ENCODE data around the gene ZBTB42. TPM values are rescaled to one million over a fixed set of nuclear protein-coding genes. Genes with fewer than 3 reads are reported as not detected.

ZBTB42 gene
- polyA plus RNA-seq, 1 of the 3 experiments (the other 2 are of a cell fraction), result 3.1 TPM

- TF ChIP-seq, protein P1, sequence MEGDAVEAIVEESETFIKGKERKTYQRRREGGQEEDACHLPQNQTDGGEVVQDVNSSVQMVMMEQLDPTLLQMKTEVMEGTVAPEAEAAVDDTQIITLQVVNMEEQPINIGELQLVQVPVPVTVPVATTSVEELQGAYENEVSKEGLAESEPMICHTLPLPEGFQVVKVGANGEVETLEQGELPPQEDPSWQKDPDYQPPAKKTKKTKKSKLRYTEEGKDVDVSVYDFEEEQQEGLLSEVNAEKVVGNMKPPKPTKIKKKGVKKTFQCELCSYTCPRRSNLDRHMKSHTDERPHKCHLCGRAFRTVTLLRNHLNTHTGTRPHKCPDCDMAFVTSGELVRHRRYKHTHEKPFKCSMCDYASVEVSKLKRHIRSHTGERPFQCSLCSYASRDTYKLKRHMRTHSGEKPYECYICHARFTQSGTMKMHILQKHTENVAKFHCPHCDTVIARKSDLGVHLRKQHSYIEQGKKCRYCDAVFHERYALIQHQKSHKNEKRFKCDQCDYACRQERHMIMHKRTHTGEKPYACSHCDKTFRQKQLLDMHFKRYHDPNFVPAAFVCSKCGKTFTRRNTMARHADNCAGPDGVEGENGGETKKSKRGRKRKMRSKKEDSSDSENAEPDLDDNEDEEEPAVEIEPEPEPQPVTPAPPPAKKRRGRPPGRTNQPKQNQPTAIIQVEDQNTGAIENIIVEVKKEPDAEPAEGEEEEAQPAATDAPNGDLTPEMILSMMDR (IDR thresholded peaks at IDR 0.05), result no peak
- TF ChIP-seq ELF1 (IDR thresholded peaks at IDR 0.05), result no peak
- TF ChIP-seq RFX5 (IDR thresholded peaks at IDR 0.05; ENCODE audit: low read length), result no peak
- TF ChIP-seq FOXJ3 (CRISPR knock-in tag; IDR thresholded peaks at IDR 0.05), result no peak
- TF ChIP-seq JUND (IDR thresholded peaks at IDR 0.05), result no peak
- TF ChIP-seq IRF3 (IDR thresholded peaks at IDR 0.05; ENCODE audit: low read depth, low read length), result no peak
- TF ChIP-seq, protein P2, sequence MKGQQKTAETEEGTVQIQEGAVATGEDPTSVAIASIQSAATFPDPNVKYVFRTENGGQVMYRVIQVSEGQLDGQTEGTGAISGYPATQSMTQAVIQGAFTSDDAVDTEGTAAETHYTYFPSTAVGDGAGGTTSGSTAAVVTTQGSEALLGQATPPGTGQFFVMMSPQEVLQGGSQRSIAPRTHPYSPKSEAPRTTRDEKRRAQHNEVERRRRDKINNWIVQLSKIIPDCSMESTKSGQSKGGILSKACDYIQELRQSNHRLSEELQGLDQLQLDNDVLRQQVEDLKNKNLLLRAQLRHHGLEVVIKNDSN (IDR thresholded peaks at IDR 0.05; ENCODE audit: borderline replicate concordance, low read depth), result no peak
- TF ChIP-seq FOSL2 (IDR thresholded peaks at IDR 0.05; ENCODE audit: borderline replicate concordance, low read depth), result no peak
Observed at GRCh38 chr14:104788873-104789663, 11.8 kb upstream of the ZBTB42 start (continued).

DNA sequence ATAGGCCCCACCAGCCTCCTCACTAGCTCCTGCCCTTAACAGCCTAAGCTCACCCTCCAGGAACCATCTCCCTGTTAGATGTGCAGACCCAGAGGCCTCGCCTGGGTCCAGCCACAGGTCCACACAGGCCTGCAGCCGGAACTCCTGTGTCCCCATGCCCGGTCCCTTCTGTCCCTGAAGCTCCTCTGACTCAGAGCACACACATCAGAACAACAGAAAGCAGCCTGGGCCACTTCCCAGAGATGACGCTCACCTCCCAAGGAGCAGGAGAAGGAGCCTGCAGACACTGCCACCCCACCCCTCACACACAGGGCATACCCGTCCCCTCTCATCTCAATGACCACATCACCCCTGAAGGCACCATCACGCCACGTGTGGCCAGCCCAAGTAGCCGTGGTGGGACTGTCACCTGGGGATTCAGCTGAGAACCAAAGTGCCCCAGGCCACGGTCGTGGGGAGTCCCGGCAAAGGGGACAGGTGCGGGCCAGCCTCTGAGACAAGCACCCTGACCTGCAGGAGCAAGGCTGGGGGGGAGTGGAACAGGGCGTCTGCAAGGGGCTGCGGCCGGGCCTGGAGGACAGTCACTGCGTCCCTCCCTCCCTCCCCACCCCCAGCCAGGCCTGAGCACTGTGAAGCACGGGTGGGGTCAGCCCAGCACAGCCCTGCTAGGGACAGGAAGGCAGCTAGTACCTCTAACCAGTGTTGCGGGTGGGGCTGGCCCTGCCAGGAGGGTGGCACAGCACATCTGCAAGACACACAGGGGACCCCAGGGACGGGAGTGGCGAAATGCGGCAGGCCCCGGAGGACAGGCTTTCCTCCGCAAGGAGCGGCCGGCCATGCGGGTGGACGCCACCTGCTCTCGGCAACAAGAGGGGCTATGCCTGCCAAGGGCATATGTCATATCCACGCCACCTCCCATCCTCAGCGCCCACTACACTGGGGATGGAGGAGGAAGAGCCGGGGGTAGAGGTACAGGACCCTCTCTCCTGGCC is 10.9 kb upstream of the ZBTB42 start:
- Histone ChIP-seq H4K20me1 (ENCODE audit: insufficient read depth) (peaks cover 84% of the 10 kb centered on the region), H3K4me3 (ENCODE audit: low read depth in 2 of 2, low read length in 1 of 2) (no peak overlapping the region), H3K4me1 (ENCODE audit: control insufficient read depth in 1 of 2, insufficient read depth in 2 of 2, low read depth in 1 of 2, low read length in 1 of 2) (peaks cover 4 to 21% of the 10 kb centered on the region in 2 experiments; a peak in 3 of 4 replicates), H3K9me2 (no peaks in the 10 kb centered on the region), H3K27ac (ENCODE audit: low read depth in 2 of 2, low read length in 1 of 2) (no peak overlapping the region), H3K4me2 (no peak overlapping the region), H3K27me3 (ENCODE audit: insufficient read depth) (no peaks in the 10 kb centered on the region), H3K79me2 (ENCODE audit: insufficient read depth) (peaks cover 90% of the 10 kb centered on the region), H3F3A (replicated peaks; ENCODE audit: insufficient read depth) (no peaks in the 10 kb centered on the region), H3K9ac (no peak overlapping the region), H3K36me3 (replicated peaks in 1 of 2; ENCODE audit: control insufficient read depth in 1 of 2, insufficient read depth in 2 of 2, low read length in 1 of 2) (peaks cover 0 to 38% of the 10 kb centered on the region in 2 experiments), H2AFZ (ENCODE audit: low read depth) (no peak overlapping the region), H3K9me3 (no peaks in the 10 kb centered on the region)
- POLR2A ChIA-PET, result interaction anchor here (0.5 kb wide), 1 partner anchor 36 kb away, joined by 3 read pairs; no protein-coding TSS in a partner anchor
- CTCF ChIA-PET, result interaction anchor here (0.6 to 6.3 kb wide), 3 partner anchors 11 to 35 kb away, joined by 3 to 35 read pairs (median 3); partner anchors contain the start of gene ZBTB42
- 90% methylated on average over 12 of the region's 31 CpGs for WGBS (ENCODE audit: low lambda C conversion rate)
- TF ChIP-seq IRF3 (IDR thresholded peaks at IDR 0.05; ENCODE audit: low read depth, low read length), result no peak
- TF ChIP-seq MEF2A (IDR thresholded peaks at IDR 0.05; ENCODE audit: borderline replicate concordance, low read depth), result no peak
- no peak for TF ChIP-seq GABPA (IDR thresholded peaks at IDR 0.05; ENCODE audit: low read depth)
- TF ChIP-seq, protein P3, sequence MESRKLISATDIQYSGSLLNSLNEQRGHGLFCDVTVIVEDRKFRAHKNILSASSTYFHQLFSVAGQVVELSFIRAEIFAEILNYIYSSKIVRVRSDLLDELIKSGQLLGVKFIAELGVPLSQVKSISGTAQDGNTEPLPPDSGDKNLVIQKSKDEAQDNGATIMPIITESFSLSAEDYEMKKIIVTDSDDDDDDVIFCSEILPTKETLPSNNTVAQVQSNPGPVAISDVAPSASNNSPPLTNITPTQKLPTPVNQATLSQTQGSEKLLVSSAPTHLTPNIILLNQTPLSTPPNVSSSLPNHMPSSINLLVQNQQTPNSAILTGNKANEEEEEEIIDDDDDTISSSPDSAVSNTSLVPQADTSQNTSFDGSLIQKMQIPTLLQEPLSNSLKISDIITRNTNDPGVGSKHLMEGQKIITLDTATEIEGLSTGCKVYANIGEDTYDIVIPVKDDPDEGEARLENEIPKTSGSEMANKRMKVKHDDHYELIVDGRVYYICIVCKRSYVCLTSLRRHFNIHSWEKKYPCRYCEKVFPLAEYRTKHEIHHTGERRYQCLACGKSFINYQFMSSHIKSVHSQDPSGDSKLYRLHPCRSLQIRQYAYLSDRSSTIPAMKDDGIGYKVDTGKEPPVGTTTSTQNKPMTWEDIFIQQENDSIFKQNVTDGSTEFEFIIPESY (IDR thresholded peaks at IDR 0.05; ENCODE audit: borderline replicate concordance, low read depth), result no peak
- TF ChIP-seq, protein P1 (IDR thresholded peaks at IDR 0.05), result no peak
- TF ChIP-seq CHD2 (IDR thresholded peaks at IDR 0.05; ENCODE audit: low read length, partially characterized antibody), result no peak
- no peak for TF ChIP-seq GATA2 (CRISPR knock-in tag; IDR thresholded peaks at IDR 0.05)
- TF ChIP-seq TAF1 (IDR thresholded peaks at IDR 0.05; ENCODE audit: borderline replicate concordance, low read depth, low read length), result no peak
- TF ChIP-seq, protein P4, sequence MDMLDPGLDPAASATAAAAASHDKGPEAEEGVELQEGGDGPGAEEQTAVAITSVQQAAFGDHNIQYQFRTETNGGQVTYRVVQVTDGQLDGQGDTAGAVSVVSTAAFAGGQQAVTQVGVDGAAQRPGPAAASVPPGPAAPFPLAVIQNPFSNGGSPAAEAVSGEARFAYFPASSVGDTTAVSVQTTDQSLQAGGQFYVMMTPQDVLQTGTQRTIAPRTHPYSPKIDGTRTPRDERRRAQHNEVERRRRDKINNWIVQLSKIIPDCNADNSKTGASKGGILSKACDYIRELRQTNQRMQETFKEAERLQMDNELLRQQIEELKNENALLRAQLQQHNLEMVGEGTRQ (IDR thresholded peaks at IDR 0.05; ENCODE audit: borderline replicate concordance, low read depth, low read length), result no peak
- TF ChIP-seq RFX5 (IDR thresholded peaks at IDR 0.05; ENCODE audit: low read length), result no peak
- no peak for TF ChIP-seq RXRA (IDR thresholded peaks at IDR 0.05; ENCODE audit: borderline replicate concordance, low read depth)
- no peak for DNase-seq
